ENCODE data around the gene VPS18.

The VPS18 gene

GRCh38 chr15:40902605-40903561, 8.6 kb downstream of the VPS18 start:
- peak; percentile 77 for DNase-seq

- no peak for DNase-seq
These were observed 10.4 kb downstream of the VPS18 start for GRCh38 chr15:40904552-40905201.

- peak; percentile 66 for DNase-seq
These were observed 12.1 kb downstream of the VPS18 start for GRCh38 chr15:40906091-40906990.

- peak; percentile 47 for DNase-seq
These were observed 12.9 kb downstream of the VPS18 start for GRCh38 chr15:40906991-40907802.

GRCh38 chr15:40908095-40908494, 13.8 kb downstream of the VPS18 start:
- DNase-seq, result no peak

- DNase-seq, result peak; percentile 82
These were observed 15.7 kb downstream of the VPS18 start for GRCh38 chr15:40909662-40910630.

- DNase-seq, result no peak
These were observed 16.9 kb downstream of the VPS18 start for GRCh38 chr15:40911141-40911540.

- DNase-seq, result no peak
These were observed 17.4 kb downstream of the VPS18 start for GRCh38 chr15:40911693-40912092.

- no peak for DNase-seq
These were observed 18.2 kb downstream of the VPS18 start for GRCh38 chr15:40912478-40912877.

GRCh38 chr15:40914013-40914412, 19.8 kb downstream of the VPS18 start:
- no peak for DNase-seq

- no peak for DNase-seq
These were observed 20.2 kb downstream of the VPS18 start for GRCh38 chr15:40914486-40914885.

GRCh38 chr15:40915116-40915661, 20.9 kb downstream of the VPS18 start:
- DNase-seq, result no peak

GRCh38 chr15:40915679-40916078, 21.4 kb downstream of the VPS18 start:
- no peak for DNase-seq

- no peak for DNase-seq
These were observed 23.3 kb downstream of the VPS18 start for GRCh38 chr15:40917585-40917984.

- DNase-seq, result no peak
These were observed 24.0 kb downstream of the VPS18 start for GRCh38 chr15:40918146-40918798.

GRCh38 chr15:40918799-40919392, 24.6 kb downstream of the VPS18 start:
- no peak for DNase-seq

- no peak for DNase-seq
These were observed 27.8 kb downstream of the VPS18 start for GRCh38 chr15:40921949-40922607.

- no peak for DNase-seq
These were observed 28.4 kb downstream of the VPS18 start for GRCh38 chr15:40922608-40923005.

- DNase-seq, result no peak
These were observed 29.3 kb downstream of the VPS18 start for GRCh38 chr15:40923551-40923950.

Measured in suppressor macrophage treated with lipopolysaccharide for 4 hours (primary cell).